ENCODE results near the gene HSP90B1. TPM values are rescaled to one million over a fixed set of nuclear protein-coding genes. Genes with fewer than 3 reads are reported as not detected.

The HSP90B1 gene
- total and polyA plus RNA-seq, 9 of the 15 experiments (the other 6 are each of a cell fraction or from before 2014, with no cell fraction given): 196 to 719 (median 557) TPM

- TF ChIP-seq NR0B1 (IDR thresholded peaks at IDR 0.05; ENCODE audit: partially characterized antibody) (no peak), FOXP1 (CRISPR knock-in tag; IDR thresholded peaks at IDR 0.05) (peak; percentile 85; the same call in 1 of the 2 replicates), ZNF239 (CRISPR knock-in tag; IDR thresholded peaks at IDR 0.05) (no peak), SIX5 (IDR thresholded peaks at IDR 0.05; ENCODE audit: borderline replicate concordance in 1 of 2, insufficient read depth in 1 of 2, low read depth in 1 of 2, low read length in 2 of 2) (peak in 1 of 2 experiments; percentile 25; a peak in 1 of 4 replicates), ZKSCAN8 (CRISPR knock-in tag; IDR thresholded peaks at IDR 0.05) (0 out of 2 replicates have a peak, but pooled peaks have one; percentile 21), ELF1 (tag; IDR thresholded peaks at IDR 0.05) (peak; percentile 88), E2F1 (CRISPR knock-in tag; IDR thresholded peaks at IDR 0.05) (no peak), MIER1 (IDR thresholded peaks at IDR 0.05; ENCODE audit: low read depth) (no peak), ATF6 (CRISPR knock-in tag; IDR thresholded peaks at IDR 0.05) (peak; percentile 65; the same call in 1 of the 2 replicates), HDAC1 (IDR thresholded peaks at IDR 0.05) (peak in 1 of 2 experiments; percentile 59; a peak in 2 of 4 replicates), CBX1 (IDR thresholded peaks at IDR 0.05; ENCODE audit: low read depth) (peak; percentile 54; the same call in 1 of the 2 replicates), ARID4B (CRISPR knock-in tag; IDR thresholded peaks at IDR 0.05) (peak; percentile 76; the same call in 1 of the 2 replicates), SMAD2 (IDR thresholded peaks at IDR 0.05; ENCODE audit: low read depth, low read length) (no peak), SAP30 (IDR thresholded peaks at IDR 0.05; ENCODE audit: borderline replicate concordance, insufficient read depth, low read depth, low read length, poor library complexity, severe bottlenecking) (peak; percentile 50), BHLHE40 (IDR thresholded peaks at IDR 0.05; ENCODE audit: low read length) (0 out of 2 replicates have a peak, but pooled peaks have one; percentile 31), MAX (CRISPR knock-in tag; IDR thresholded peaks at IDR 0.05) (peak; percentile 83), ZNF212 (CRISPR knock-in tag; IDR thresholded peaks at IDR 0.05) (no peak)
These were observed at the start of gene HSP90B1 (continued) for GRCh38 chr12:103930034-103930786.

Data from K562 (cell line).